GM18520 (cell line): ENCODE data around the gene GAS1.

ENCODE experiments used
- ATAC-seq: cut with Tn5 transposase; IDR thresholded peaks from one replicate; pipeline ENCODE4 v1.9.1; 2021; ENCODE audit not compliant: unreplicated experiment

Gene GAS1

DNA sequence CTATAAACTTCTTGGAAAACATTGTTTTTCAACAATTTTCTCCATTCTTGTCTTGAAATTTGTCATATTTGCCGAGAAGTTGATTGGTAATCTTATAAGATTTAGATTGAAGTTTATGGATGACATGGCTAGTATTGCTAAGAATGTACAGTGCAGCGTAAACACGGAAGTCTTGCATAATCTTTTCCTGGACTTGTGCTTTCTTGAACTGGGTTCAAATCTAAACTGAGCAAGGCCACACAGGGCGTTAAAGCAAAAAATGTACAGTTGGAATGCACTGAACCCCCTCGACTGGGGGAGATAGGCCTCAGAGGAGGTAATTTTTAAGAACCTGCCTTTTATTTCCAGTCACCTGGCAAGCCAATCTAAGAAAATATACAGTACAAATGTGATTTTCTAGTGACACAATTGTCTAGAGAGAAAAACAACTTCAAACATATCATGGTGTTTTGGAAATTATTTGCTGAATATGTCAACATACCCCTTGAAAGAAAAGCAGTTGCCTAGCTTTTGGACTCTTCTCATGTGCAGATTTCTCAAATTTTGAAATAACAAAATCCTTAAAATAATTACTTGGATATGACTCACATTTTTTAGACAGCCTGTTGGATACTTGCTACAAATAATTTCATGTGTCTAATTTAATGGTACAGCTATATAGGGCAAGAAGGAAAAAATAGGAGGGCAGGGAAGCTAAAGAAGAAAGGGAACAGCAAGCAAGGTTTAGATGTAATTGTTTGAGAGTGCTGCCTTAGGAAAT is 18.5 kb upstream of the GAS1 start:
- no peak for ATAC-seq

DNA sequence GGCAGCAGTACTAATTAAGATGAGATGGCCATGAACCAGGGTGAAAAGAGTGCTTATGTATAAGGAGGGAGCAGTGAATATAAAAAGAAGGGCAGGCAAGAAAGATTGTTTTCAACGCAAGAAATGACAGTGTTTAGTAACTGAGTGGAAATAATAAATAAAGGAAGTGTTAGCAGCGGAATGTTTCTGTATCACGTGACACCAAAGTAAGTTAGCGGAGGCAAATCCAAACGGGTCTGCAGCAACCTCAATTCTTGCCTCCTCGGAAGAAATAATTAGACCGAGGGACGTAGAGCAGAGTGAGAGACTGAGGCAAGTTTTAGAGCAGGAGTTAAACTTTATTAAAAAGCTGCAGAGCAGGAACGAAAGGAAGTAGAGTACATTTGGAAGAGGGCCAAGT is 15.4 kb upstream of the GAS1 start:
- ATAC-seq = no peak

- ATAC-seq = no peak
Measured at GRCh38 chr9:86960938-86961337, 13.6 kb upstream of the GAS1 start.

DNA sequence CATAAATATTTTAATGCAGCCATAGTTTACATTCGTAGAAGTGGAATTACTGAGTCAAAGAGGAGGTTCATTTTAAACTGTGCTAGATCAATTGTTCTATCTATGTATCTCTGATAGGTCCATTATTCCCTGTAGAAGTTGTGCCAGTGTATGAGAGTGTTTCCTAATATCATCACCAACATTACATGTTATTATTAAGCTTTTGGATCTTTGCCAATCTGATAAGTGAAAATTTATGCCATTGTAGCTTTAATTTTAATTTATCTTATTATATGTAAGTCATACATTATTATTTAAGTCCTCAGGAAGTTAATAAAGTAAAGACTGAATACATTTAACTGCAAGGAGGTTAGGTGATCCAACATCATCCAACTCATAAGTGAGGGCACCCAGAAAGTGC is 10.9 kb upstream of the GAS1 start:
- ATAC-seq = no peak

- ATAC-seq = no peak
Measured at GRCh38 chr9:86955561-86955960, 8.3 kb upstream of the GAS1 start.

GRCh38 chr9:86955042-86955441 is 7.7 kb upstream of the GAS1 start:
- ATAC-seq = no peak

DNA sequence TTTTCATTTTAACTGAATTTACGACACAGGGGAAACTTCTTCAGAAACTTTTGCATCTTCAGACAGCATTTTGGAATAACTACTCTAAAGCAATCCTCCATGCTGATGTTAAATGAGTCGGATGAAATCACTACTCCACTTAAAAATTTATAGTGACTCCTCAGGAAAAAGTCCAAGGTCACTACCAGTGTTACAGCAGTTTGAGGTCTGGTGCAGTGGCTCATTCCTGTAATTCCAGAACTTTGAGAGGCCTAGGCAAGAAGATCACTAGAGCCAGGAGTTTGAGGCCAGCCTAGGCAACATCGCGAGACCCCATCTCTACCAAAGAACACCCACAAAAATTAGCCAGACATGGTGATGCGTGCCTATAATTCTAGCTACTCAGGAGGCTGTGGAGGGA is 5.9 kb upstream of the GAS1 start:
- no peak for ATAC-seq

DNA sequence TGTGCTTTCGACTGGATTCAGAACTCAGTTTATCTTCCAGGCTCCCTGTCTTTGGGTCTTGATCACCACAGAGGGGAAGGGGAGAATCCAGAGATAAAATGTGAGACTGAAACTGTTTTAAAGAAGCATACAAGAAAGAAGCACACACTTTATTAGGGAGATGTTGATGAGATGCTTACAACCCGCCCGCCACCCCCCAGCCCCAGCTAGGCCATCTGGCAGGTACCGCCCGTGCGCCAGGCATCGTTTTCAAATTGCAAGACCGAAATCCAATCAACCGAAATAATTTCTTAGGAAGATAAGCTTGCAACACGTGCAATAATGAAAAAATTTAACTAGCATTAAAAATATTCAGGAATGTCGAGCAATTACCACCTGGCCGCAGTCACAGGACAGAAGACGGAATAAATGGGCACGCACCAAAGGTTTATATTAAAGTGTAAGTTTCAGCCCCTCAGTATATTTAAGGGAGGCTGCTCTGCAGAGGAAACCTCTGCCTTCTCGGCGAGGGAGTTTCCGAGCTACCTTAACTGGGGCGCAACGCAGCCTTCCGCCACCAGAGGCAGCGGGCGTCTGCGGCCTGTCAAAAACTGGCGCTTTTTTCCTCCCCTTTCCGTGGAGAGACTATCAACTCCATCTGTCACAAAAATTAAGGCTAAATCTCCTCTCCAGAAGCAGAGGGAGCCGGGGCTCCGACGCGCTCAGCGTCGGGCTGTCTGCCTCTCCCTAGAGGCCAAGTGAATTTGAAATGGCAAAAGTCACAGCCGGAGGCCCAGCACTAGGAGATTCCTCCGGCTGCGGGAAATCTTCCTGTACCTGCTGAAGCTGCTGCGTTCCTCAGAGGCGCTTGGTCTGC is 996 bp upstream of the GAS1 start:
- ATAC-seq = peak; percentile 67

- ATAC-seq = no peak
Measured at GRCh38 chr9:86946201-86947145, 833 bp downstream of the GAS1 start.

GRCh38 chr9:86945728-86946200 is 1.5 kb downstream of the GAS1 start:
- no peak for ATAC-seq

DNA sequence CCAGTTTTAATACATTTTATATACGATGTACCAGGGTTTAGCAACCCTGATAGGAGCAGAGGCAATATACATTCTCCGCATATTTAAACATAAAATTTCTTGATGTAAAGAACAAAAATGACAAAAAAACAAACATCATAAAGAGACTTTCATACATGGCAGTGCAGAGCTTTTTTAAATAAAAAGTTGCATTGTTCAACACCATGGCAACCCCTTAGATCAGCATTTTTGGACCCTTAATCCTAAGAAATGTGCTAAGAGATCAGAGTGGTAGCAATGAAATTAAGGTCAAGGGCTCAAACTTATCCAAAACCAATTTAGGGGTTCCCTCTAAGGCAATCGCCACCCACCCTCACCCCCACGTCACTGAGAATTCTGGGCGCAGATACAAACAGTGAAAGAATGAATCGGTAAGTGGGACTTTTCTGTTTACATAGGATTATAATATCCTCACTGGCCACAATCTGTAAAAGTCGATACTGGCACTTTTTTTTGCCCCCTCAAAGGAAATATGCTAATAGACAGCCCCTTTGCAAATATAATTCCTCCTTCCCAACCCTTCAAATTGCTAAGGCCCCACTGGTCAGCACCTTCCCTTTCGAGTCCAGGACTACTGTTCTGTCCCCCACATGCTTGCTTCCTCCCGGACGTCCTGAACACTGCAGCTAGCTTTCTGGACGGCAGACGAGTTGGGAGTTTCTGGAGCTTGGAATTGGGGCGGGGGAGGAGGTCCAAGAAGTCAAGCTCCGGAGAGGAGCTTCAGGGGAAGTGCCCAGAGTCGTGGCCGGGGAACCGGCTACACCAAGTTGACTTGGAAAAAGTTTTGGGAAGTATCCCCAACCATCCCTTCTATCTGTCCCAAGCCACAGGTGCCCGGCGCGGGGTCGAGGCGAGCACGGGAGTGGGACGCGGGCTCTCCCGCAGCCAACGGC is 2.2 kb downstream of the GAS1 start:
- no peak for ATAC-seq

DNA sequence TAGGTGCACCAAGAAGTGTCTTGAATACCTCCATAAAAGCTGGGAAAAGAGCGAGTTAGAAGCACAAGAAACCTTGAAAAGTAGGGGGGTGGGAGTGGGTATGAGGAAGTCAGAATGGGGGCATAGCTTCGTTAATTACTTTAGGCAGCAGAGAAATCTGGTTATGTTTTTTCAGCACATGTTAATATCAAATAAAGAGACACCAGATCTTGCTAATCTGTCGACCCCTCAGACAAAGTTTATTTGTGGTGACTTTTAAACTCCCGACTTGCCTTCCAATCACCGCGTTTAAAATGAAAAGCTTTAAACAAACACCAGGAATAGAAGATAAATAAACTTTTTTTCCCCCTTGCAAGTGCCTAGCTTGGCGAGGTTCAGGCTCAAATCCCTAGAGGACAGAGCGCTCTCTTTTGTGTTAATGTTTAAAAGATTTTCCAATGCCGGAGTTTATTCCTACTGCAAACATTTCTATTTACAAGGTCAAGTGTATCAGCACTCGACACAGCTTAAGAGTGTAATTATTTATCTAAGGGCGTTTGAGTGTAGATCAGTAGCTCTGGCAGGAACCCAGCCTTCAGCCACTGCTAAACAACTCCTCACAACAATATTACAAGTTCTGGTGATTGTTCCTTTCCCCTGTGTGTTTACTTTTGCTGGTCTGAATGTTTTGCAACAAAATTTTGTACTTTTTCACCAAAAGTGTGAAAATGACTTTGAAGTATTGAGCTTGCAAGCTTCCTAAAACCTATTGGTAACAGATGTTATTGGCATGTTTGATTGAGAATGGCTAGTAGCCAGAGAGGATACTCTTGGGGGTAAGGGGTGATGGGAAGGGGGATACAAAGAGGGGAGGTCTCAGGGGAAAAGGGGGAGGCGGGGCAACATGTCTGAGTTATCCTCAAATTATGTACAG is 3.8 kb downstream of the GAS1 start:
- ATAC-seq = no peak

GRCh38 chr9:86942281-86943200 is 4.8 kb downstream of the GAS1 start:
- no peak for ATAC-seq

DNA sequence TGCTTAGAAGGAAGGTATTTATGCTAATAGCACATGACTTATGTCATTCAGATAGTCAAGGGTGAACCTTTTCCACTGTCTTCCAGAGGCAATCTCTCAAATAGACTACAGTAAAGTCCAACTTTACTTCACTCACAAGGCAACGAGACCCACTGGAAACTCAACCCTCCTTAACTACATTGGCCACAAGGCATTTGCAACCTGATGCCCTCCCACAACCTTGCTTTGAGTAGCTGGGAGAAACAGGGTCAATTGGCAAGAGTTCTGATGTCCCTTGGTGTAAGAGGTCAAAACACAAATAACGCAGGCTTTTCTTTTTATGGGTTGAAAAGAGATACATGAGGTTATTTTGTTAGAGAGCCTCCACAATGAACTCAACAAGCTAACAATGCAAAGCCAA is 6.1 kb downstream of the GAS1 start:
- ATAC-seq = no peak

DNA sequence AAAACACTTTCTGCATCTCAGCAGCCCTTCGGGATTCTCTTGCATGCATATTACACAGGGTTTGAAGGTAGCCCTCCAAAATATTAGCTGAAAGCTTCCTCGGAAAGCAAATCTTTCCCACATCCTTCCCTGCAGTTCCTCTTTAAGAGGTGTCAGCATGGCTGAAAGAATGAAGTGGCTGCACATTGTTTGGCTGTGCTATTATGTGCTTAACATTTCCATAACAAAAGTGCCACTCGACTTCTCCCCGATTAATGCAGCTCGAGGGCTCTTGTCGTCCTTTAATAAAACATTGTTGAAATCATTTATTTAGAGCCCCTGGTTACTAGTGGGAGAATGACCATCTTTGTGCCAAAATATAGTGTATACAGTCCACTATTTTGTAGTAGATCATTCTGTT is 6.5 kb downstream of the GAS1 start:
- ATAC-seq = no peak

DNA sequence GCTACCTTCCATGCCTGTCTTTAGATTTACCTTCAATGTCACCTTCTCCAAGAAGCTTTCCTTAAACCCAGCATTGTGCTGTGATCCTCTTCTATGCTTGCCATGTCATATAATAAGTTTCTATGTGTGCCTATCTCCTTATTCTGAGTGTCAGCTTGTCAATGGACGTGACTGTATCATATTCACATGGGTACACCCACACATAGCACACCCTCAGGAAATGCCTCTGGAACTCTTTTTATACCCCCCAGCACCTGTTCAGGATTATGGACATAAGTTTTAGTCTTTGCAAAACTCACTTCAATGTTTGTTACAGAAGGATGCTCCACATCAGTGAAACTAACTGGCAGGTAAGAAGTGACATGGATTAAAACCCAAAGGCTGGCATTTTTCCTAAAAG is 7.4 kb downstream of the GAS1 start:
- no peak for ATAC-seq

- ATAC-seq = no peak
Measured at GRCh38 chr9:86939321-86939720, 8.0 kb downstream of the GAS1 start.

DNA sequence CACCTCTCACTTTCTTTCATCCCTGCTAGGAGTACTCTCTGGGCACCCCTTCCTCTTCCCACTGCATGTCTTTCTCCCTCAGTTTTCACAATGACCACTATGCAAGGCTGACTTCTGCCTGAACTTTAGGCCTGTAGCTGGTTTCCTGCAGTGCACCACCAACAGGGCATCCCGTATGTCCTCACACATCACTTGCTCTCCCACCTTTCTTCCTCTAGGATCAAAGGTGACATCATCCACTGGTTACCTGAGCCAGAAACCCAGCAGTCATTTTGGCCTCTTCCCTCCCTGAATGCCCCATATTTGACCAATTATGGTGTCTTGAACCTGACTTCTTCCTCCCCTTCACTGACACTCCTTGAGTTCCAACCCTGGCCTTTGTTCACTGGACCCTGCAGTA is 8.5 kb downstream of the GAS1 start:
- ATAC-seq = no peak
